HepG2 (cell line): ENCODE data around the gene ACADSB. TPM values are rescaled to one million over a fixed set of nuclear protein-coding genes. Genes with fewer than 3 reads are reported as not detected.

ENCODE experiments used
- ATAC-seq: fragments of 200-7000 bp; cut with Tn5 transposase; 3 replicates; pipeline ENCODE4 v1.9.1; 2020; ENCODE audit warnings: mild to moderate bottlenecking, moderate library complexity
- BruUV-seq: library from RNA; stranded (reverse); fragments of 400-500 nt; replicated peaks from 2 replicates; lab custom pipeline; 2021; lab: Mats Ljungman, UMichigan
- CTCF ChIA-PET: fragments of 300-600 bp; formaldehyde crosslinking; extraction: SDS; loops from one replicate; lab custom pipeline; 2021; ENCODE audit warnings: low total read pairs, inconsistent platforms, low intra/inter-chr PET ratio; lab: Yijun Ruan, JAX
- POLR2A ChIA-PET: fragments of 350-600 bp; sonication (Branson Sonifier 250); formaldehyde crosslinking; loops from one replicate; lab custom pipeline; 2020; ENCODE audit warnings: antibody characterized with exemption, inconsistent platforms; lab: Yijun Ruan, JAX
- DNase-seq: peaks from one replicate; pipeline ENCODE4 v3.0.0-alpha.2; 2015; ENCODE audit warnings: low spot score
- FAIRE-seq: peaks from 3 replicates; lab custom pipeline; 2011; peaks lifted over from hg19 to GRCh38; lab: Jason Lieb, UNC
- H2AFZ ChIP-seq: one replicate; pipeline ENCODE4 v1.6.1; 2011; ENCODE audit warnings: low read length, inconsistent platforms
- H3K27ac ChIP-seq: fragments of 300-600 bp; 3 replicates; pipeline ENCODE4 v1.8.0; 2011; ENCODE audit warnings: mixed run types, mild to moderate bottlenecking, mixed read lengths, low read length, inconsistent platforms; ENCODE audit not compliant: insufficient read depth; ENCODE audit errors: extremely low read length
- H3K27me3 ChIP-seq, 2 experiments: fragments of 200-600 bp in 1 of 2; 2 replicates in 1 of 2; 3 replicates in 1 of 2; pipeline versions ENCODE4 v1.6.0 to v1.8.0; 2011; ENCODE audit warnings: low read length in 2 of 2, mild to moderate bottlenecking in 2 of 2, moderate library complexity in 2 of 2, inconsistent platforms in 1 of 2; ENCODE audit not compliant: insufficient read depth in 2 of 2, control insufficient read depth in 1 of 2
- H3K36me3 ChIP-seq, 2 experiments: fragments of 200-600 bp in 1 of 2; replicated peaks in 1 of 2; 2 replicates in 1 of 2; 3 replicates in 1 of 2; pipeline versions ENCODE4 v1.5.1 to v1.8.0; 2011; ENCODE audit warnings: low read length in 2 of 2, inconsistent platforms in 1 of 2; ENCODE audit not compliant: insufficient read depth in 2 of 2, control insufficient read depth in 1 of 2
- H3K4me1 ChIP-seq: 2 replicates; pipeline ENCODE4 v1.5.1; 2012; ENCODE audit warnings: low read length, inconsistent platforms; ENCODE audit not compliant: insufficient read depth
- H3K4me2 ChIP-seq: 2 replicates; pipeline ENCODE4 v1.6.0; 2011; ENCODE audit warnings: low read depth, low read length, inconsistent platforms
- H3K4me3 ChIP-seq, 3 experiments: fragments of 200-600 bp in 1 of 3; sonication (generic), shearing (Covaris generic) in 1 of 3; replicated peaks in 1 of 3; 2 replicates each; pipeline ENCODE4 v1.5.1; 2011 to 2016; ENCODE audit warnings: low read length in 3 of 3, inconsistent platforms in 2 of 3, low read depth in 2 of 3, mild to moderate bottlenecking in 2 of 3, control low read depth in 1 of 3, mixed read lengths in 1 of 3; ENCODE audit not compliant: insufficient read depth in 1 of 3
- H3K79me2 ChIP-seq: one replicate; pipeline ENCODE4 v1.6.1; 2011; ENCODE audit warnings: low read length, inconsistent platforms; ENCODE audit not compliant: insufficient read depth
- H3K9ac ChIP-seq: 2 replicates; pipeline ENCODE4 v1.6.0; 2011; ENCODE audit warnings: mild to moderate bottlenecking, low read depth, low read length, inconsistent platforms; ENCODE audit not compliant: insufficient read depth
- H3K9me3 ChIP-seq: 2 replicates; pipeline ENCODE4 v1.5.1; 2012; ENCODE audit warnings: mild to moderate bottlenecking, low read length
- H4K20me1 ChIP-seq: 2 replicates; pipeline ENCODE4 v1.6.0; 2011; ENCODE audit warnings: inconsistent platforms, mild to moderate bottlenecking, low read length, moderate library complexity; ENCODE audit not compliant: insufficient read depth
- ISX ChIP-seq: sonication (generic); formaldehyde crosslinking; conservative IDR thresholded peaks from 2 replicates; pipeline ENCODE4 v1.5.0; 2020; ENCODE audit warnings: missing genetic modification reagents
- POGZ ChIP-seq: sonication (generic); formaldehyde crosslinking; IDR thresholded peaks from 2 replicates; pipeline ENCODE4 v1.4.0; 2020; ENCODE audit warnings: mild to moderate bottlenecking, missing genetic modification reagents
- ZNF34 ChIP-seq: sonication (generic); formaldehyde crosslinking; IDR thresholded peaks from 2 replicates; pipeline ENCODE4 v1.4.0; 2020; ENCODE audit warnings: mild to moderate bottlenecking, missing genetic modification reagents, borderline replicate concordance
- ZNF460 ChIP-seq: sonication (generic); formaldehyde crosslinking; IDR thresholded peaks from 2 replicates; pipeline ENCODE4 v1.5.1; 2020; ENCODE audit warnings: missing genetic modification reagents, mild to moderate bottlenecking, borderline replicate concordance
- ZNF563 ChIP-seq: sonication (generic); formaldehyde crosslinking; IDR thresholded peaks from 2 replicates; pipeline ENCODE4 v1.8.0; 2022; ENCODE audit warnings: mild to moderate bottlenecking, moderate library complexity, missing genetic modification reagents
- WGBS: methylation state at CpG from one replicate; pipeline ENCODE4 v1.1.6; 2017; ENCODE audit warnings: low lambda C conversion rate; 5-methylcytosine and 5-hydroxymethylcytosine counted together
- in situ Hi-C: cut with HindIII; loops from 2 replicates; pipeline ENCODE4 v1.10.0; 2017; ENCODE audit warnings: low pct_unique_long_range_greater_than_20kb; ENCODE audit not compliant: extremely low pct_ligation_motif_present
- intact Hi-C: fragments of 100-400 bp; cut with micrococcal nuclease; formaldehyde crosslinking; loops from one replicate; pipeline ENCODE4 v1.10.0; 2022; ENCODE audit not compliant: unreplicated experiment
- polyA plus RNA-seq, 8 experiments: library from polyadenylated mRNA; depleted of rRNA in 3 of 8; stranded (reverse) in 7 of 8; unstranded in 1 of 8; fragments of >200 nt; fragmentation: Illumina TruSeq in 4 of 8; extraction: Trizol in 4 of 8; gene quantifications; 2 replicates each; pipeline versions ENCODE4 v1.2.1 to v1.2.3, GENCODE V29; 2011 to 2016; ENCODE audit warnings: low read depth in 4 of 8, missing spikeins in 1 of 8, mixed read lengths in 1 of 8; ENCODE audit not compliant: insufficient read depth in 1 of 8
- total RNA-seq, 5 experiments: library from RNA; depleted of rRNA; stranded (reverse); fragments of >200 nt; fragmentation: Illumina TruSeq; extraction: Trizol; gene quantifications; 2 replicates each; pipeline ENCODE4 v1.2.3, GENCODE V29; 2016; ENCODE audit warnings: low read depth in 1 of 5

ACADSB gene
- total and polyA plus RNA-seq, 2 of the 13 experiments (the other 11 are each of a cell fraction or from before 2014, with no cell fraction given), result 80.0 to 87.6 TPM

DNA sequence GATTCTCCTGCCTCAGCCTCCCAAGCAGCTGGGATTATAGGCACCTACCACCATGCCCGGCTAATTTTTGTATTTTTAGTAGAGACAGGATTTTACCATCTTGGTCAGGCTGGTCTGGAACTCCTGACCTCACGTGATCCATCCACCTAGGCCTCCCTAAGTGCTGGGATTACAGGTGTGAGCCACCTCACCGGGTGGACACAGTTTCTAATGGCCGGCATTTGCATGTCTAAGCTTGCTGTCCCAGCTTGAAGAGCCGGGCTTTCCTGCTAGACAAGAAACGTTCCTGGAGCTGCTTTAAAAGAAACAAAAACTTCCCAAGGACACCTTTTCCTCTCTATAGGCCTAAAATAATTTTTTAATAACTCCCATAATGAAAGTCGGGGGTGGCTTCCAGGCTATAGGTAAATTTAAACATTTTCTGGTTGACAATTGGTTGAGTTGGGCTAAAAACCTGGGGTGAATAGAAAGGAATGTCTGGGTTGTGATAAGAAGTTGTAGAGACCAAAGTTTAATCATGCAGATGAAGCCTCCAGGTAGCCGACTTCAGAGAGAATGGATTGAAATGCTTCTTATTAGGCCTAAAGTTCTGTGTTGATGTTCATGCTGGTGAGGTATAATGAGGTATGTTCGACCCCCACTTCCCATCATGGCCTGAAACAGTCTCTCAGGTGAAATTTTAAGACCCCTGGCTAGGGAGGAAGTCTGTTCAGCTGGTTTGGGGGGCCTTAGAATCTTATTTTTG lies 8.8 kb downstream of the ACADSB start:
- Histone ChIP-seq H3K27me3 (no peaks in the 10 kb centered on the region), H3K9ac (no peak overlapping the region), H4K20me1 (no peaks in the 10 kb centered on the region; the same call in 1 of the 2 replicates), H3K4me3 (no peak overlapping the region), H3K4me2 (0 out of 2 replicates have a peak overlapping the region, but pooled peaks have one; percentile 33), H3K4me1 (peaks cover 88% of the 10 kb centered on the region), H3K79me2 (peaks cover 72% of the 10 kb centered on the region), H3K9me3 (no peaks in the 10 kb centered on the region), H3K27ac (peak overlapping the region; percentile 87), H2AFZ (no peak overlapping the region), H3K36me3 (peaks cover 2 to 6% of the 10 kb centered on the region in 2 experiments; a peak in 4 of 5 replicates)
- FAIRE-seq, result no peak
- CTCF ChIA-PET, result no interaction called here
- WGBS, result 78% methylated on average over 9 of the region's 9 CpGs
- no TSS peak for BruUV-seq
- in situ Hi-C loops, result no loop called here
- DNase-seq, result no peak
- TF ChIP-seq ZNF460 (CRISPR knock-in tag), result peak; percentile 15; the same call in 1 of the 2 replicates
- TF ChIP-seq ISX, result no peak
- POLR2A ChIA-PET, result interaction anchor here (6.5 kb wide), 1 partner anchor 8 kb away, joined by 131 read pairs; the partner anchor contains the start of genes ACADSB and IKZF5
- ATAC-seq, result no peak
- intact Hi-C loops, result no loop called here

- no peak overlapping the region for H3K9ac ChIP-seq
- no peak overlapping the region for H2AFZ ChIP-seq
- H3K9me3 ChIP-seq, result no peaks in the 10 kb centered on the region
- no peak overlapping the region for H3K4me3 ChIP-seq
- ChIA-PET POLR2A (interaction anchor here (6.5 kb wide), 1 partner anchor 8 kb away, joined by 131 read pairs; the partner anchor contains the start of genes ACADSB and IKZF5), CTCF (no interaction called here)
- WGBS, result 94% methylated on average over 7 of the region's 7 CpGs
- intact Hi-C loops, result no loop called here
- H3K4me1 ChIP-seq, result peaks cover 98% of the 10 kb centered on the region
- in situ Hi-C loops, result no loop called here
- H3K27me3 ChIP-seq, result no peaks in the 10 kb centered on the region
- no TSS peak for BruUV-seq
- DNase-seq (no peak), FAIRE-seq (no peak), ATAC-seq (no peak)
- H3K27ac ChIP-seq, result peak overlapping the region; percentile 87
- peaks cover 2 to 6% of the 10 kb centered on the region in 2 experiments; a peak in 3 of 5 replicates for H3K36me3 ChIP-seq
- H3K4me2 ChIP-seq, result no peak overlapping the region; the same call in 1 of the 2 replicates
- no peaks in the 10 kb centered on the region; the same call in 1 of the 2 replicates for H4K20me1 ChIP-seq
- TF ChIP-seq POGZ (CRISPR knock-in tag), result peak; percentile 35; the same call in 1 of the 2 replicates
- TF ChIP-seq ZNF34 (CRISPR knock-in tag), result no peak
- no peak for TF ChIP-seq ZNF563
- peaks cover 73% of the 10 kb centered on the region for H3K79me2 ChIP-seq
These were observed 9.7 kb downstream of the ACADSB start for GRCh38 chr10:123018531-123018930.
